RWPE2 (cell line): ENCODE data around the gene NELFCD.

Source experiments
- ATAC-seq: fragments of 200-7000 bp; cut with Tn5 transposase; 3 replicates; pipeline ENCODE4 v1.9.1; 2021; ENCODE audit warnings: low read depth
- DNase-seq: peaks from one replicate; pipeline ENCODE4 v3.0.0-alpha.2; 2020; ENCODE audit warnings: low spot score
- H3K27ac ChIP-seq: fragments of 450-650 bp; 2 replicates; pipeline ENCODE4 v1.5.1; 2017; ENCODE audit warnings: mild to moderate bottlenecking; ENCODE audit not compliant: poor library complexity, severe bottlenecking
- H3K27me3 ChIP-seq: fragments of 250-450 bp; sonication (Bioruptor Pico); 2 replicates; pipeline ENCODE4 v1.5.1; 2021; ENCODE audit warnings: mild to moderate bottlenecking, moderate library complexity; ENCODE audit not compliant: insufficient read depth, poor library complexity, severe bottlenecking
- H3K36me3 ChIP-seq: fragments of 250-450 bp; sonication (Bioruptor Pico); 2 replicates; pipeline ENCODE4 v1.5.1; 2020; ENCODE audit warnings: low read depth, mild to moderate bottlenecking, moderate library complexity
- H3K4me1 ChIP-seq: fragments of 250-450 bp; sonication (Bioruptor Pico); 2 replicates; pipeline ENCODE4 v1.5.1; 2021; ENCODE audit warnings: mild to moderate bottlenecking, moderate library complexity; ENCODE audit not compliant: insufficient read depth, poor library complexity, severe bottlenecking
- H3K4me3 ChIP-seq: fragments of 250-450 bp; sonication (Bioruptor Pico); 2 replicates; pipeline ENCODE4 v1.5.1; 2021; ENCODE audit warnings: mild to moderate bottlenecking, moderate library complexity; ENCODE audit not compliant: severe bottlenecking
- H3K9me3 ChIP-seq: fragments of 250-450 bp; sonication (Bioruptor Pico); 2 replicates; pipeline ENCODE4 v1.5.1; 2021; ENCODE audit warnings: mild to moderate bottlenecking, moderate library complexity; ENCODE audit not compliant: severe bottlenecking
- TF ChIP-seq, protein P1 (sequence below): fragments of 450-650 bp; IDR thresholded peaks from one replicate; pipeline ENCODE4 v1.5.1; 2017; ENCODE audit warnings: mild to moderate bottlenecking, moderate library complexity; ENCODE audit not compliant: poor library complexity, severe bottlenecking

NELFCD gene

GRCh38 chr20:59002388-59002787 lies 21.3 kb downstream of the NELFCD start:
- ATAC-seq (no peak), DNase-seq (peak; percentile 84)
- no peaks in the 10 kb centered on the region for H3K9me3 ChIP-seq
- peaks cover under 1% of the 10 kb centered on the region for H3K4me1 ChIP-seq
- H3K4me3 ChIP-seq: no peak overlapping the region
- TF ChIP-seq, protein P1, sequence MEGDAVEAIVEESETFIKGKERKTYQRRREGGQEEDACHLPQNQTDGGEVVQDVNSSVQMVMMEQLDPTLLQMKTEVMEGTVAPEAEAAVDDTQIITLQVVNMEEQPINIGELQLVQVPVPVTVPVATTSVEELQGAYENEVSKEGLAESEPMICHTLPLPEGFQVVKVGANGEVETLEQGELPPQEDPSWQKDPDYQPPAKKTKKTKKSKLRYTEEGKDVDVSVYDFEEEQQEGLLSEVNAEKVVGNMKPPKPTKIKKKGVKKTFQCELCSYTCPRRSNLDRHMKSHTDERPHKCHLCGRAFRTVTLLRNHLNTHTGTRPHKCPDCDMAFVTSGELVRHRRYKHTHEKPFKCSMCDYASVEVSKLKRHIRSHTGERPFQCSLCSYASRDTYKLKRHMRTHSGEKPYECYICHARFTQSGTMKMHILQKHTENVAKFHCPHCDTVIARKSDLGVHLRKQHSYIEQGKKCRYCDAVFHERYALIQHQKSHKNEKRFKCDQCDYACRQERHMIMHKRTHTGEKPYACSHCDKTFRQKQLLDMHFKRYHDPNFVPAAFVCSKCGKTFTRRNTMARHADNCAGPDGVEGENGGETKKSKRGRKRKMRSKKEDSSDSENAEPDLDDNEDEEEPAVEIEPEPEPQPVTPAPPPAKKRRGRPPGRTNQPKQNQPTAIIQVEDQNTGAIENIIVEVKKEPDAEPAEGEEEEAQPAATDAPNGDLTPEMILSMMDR: no peak
- peaks cover 78% of the 10 kb centered on the region for H3K36me3 ChIP-seq
- H3K27ac ChIP-seq: no peak overlapping the region
- no peaks in the 10 kb centered on the region for H3K27me3 ChIP-seq

DNA sequence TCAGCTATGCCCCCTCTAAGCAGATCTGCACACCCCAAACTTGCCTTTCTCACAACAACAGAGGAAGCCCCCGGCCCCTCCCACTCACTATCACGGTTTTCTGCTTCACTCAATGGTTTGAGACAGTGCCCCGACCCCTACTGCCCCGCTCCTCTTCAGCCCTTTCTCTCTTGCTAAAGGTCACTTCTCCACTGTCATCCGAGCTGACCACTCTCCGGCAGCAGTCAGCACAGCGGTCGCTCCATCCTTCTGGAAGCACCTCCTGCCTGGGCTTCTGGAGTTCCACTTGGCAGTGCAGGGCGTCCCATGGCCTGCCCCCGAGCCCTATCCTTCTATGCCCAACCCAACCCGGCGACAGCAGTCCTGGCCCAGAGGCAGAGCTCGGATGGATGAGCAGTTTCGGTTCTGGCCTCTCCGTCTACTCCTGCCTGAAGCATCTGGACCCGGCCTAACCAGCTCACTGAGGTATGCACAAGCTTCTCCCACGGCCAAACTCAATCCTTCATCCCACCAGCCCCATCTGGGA lies 21.9 kb downstream of the NELFCD start:
- Histone ChIP-seq H3K36me3 (peaks cover 73% of the 10 kb centered on the region), H3K4me3 (no peak overlapping the region), H3K27me3 (no peaks in the 10 kb centered on the region), H3K27ac (no peak overlapping the region), H3K9me3 (no peaks in the 10 kb centered on the region), H3K4me1 (peaks cover 4% of the 10 kb centered on the region)
- no peak for ATAC-seq
- peak; percentile 81 for DNase-seq
- TF ChIP-seq, protein P1: no peak

DNA sequence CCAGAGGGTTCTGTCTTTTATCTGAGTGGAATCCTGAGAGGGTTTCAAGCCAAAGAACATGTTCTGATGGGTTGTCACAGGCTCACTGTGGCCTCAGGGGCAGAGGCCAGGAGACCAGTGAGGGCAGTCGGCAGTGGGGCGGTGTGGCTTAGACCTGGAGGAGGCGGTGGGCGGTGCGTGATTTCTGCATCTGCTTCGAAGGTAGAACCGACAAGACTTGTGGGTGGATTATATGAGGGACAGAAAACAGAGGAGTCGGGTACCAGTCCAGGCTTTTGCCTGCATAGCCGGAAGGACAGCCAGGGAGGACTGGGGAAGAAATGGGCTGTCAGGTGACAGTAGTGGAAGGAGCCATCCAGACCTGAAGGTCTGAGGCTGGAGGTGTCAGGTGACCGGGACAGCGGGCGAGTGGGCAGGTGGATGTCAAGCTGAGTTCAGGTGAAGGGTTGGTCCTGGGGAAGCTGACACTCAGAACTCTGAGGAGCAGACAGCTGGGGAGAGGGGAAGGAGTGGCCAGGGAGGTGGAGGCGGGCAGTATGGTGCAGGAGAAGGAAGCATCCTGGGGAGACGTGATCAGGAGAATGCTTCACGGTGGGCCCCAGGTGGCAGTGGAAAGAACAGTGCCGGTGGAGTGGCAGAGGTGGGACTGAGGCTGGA lies 22.9 kb downstream of the NELFCD start:
- ATAC-seq: no peak
- H3K9me3 ChIP-seq: no peaks in the 10 kb centered on the region
- no peak overlapping the region for H3K27ac ChIP-seq
- H3K36me3 ChIP-seq: peaks cover 62% of the 10 kb centered on the region
- H3K27me3 ChIP-seq: no peaks in the 10 kb centered on the region
- H3K4me1 ChIP-seq: peaks cover 4% of the 10 kb centered on the region
- peak; percentile 80 for DNase-seq
- H3K4me3 ChIP-seq: no peak overlapping the region
- TF ChIP-seq, protein P1: no peak

DNA sequence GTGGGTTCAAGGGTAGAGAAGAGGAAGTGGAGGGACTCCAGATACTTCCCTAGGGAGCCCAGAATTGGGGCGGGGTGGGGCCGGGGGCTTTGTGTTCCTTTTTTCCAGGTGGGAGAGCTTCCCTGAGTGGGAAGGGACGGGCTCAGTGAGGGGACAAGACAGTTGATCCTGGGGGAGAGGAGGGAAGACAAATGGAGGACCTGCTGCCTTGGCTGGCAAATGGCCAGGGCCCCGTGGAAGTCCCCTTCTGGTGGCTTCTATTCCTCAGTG lies 23.4 kb downstream of the NELFCD start:
- peak; percentile 82 for DNase-seq
- H3K4me1 ChIP-seq: peaks cover 4% of the 10 kb centered on the region
- H3K27me3 ChIP-seq: no peaks in the 10 kb centered on the region
- H3K4me3 ChIP-seq: no peak overlapping the region
- H3K27ac ChIP-seq: no peak overlapping the region
- TF ChIP-seq, protein P1: no peak
- H3K36me3 ChIP-seq: peaks cover 58% of the 10 kb centered on the region
- ATAC-seq: no peak
- no peaks in the 10 kb centered on the region for H3K9me3 ChIP-seq

DNA sequence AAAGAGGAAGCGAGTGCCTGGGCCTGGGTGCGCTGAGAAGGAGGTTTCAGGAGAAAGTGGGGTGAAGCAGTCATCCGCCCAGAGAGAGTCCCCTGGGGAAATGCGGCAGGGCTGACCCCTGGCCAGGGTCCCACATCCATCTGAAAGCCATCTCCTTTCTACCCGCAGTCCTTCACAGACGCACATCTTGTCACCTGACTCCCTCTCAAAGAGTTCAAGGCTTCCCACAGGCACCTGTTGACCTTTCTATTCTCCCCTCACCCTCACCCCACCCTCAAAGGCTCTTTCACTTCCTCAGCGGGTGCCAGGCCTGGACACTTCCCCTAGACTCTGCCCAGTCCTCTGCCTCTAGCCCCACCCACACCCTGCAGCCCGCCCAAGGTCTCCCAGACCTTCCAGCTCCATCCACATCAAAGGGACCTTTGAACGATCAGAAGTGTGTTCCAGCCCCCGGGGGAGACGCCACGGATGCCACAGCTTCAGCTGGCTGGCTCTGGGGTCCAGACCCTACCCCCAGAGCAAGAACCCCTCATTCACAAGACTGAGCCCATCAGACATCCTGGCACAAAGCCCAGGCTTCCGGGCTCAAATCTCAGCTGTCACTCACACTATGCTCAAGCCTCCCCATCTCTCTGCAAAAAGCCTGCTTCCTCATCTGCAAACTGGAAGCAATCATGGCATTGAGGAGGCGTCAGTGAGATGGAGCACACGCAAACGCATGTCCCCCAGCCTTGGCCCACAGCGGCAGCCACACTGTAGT lies 23.9 kb downstream of the NELFCD start:
- Histone ChIP-seq H3K4me1 (peaks cover 4% of the 10 kb centered on the region), H3K4me3 (no peak overlapping the region), H3K27ac (no peak overlapping the region), H3K36me3 (peaks cover 52% of the 10 kb centered on the region), H3K9me3 (no peaks in the 10 kb centered on the region), H3K27me3 (no peaks in the 10 kb centered on the region)
- DNase-seq (peak; percentile 79), ATAC-seq (no peak)
- TF ChIP-seq, protein P1: no peak
